ENCODE measurements around the gene POLK. TPM values are rescaled to one million over a fixed set of nuclear protein-coding genes. Genes with fewer than 3 reads are reported as not detected.

Gene POLK
- total RNA-seq, 1 donor from 2014 or later, result 62.9 TPM

DNA sequence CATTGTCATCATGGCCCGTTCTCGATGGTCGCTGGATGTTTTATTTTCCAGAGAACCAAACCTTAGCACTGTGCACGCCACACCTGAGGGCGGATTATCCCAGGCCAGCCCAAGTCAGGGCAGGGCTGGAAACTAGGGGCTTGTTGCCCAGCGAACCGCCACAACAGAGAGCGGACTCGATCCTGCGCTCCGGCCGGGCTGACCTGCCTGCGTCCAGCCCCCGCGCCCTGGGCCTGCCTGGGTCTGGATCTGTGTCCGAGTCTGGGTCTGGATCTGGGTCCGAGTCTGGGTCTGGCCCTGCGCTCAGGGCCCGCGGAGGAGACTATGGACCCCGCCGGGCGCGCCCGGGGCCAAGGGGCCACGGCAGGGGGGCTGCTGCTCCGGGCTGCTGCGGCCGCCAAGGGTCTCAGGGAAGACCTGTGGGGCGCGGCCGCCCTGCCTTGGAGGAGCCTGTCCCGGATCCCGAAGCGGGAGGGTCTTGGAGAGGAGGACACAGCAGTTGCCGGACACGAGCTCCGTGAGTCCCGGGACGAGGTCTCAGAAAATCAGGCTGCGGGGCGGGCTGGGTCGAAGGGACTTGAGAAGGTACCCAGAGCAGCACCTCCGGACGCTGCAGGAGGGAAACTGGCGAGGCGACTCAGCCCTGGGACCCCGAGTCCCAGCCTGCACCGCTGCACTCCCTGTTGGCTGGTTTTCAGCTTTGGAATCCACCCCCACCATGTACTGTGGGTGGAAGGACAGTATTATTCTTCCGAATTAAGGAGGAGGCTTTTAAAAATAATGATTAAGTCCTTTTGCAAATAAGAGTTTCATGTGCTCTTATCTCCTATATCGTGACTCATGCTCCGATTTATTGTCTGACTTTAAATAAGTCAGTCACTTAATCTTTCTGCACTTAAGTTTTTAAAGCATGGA, 99.9 kb downstream of the POLK start, which contains the start of gene ANKDD1B:
TSS of gene ANKDD1B (plus strand) at position 143 of the 915 bp plus-strand sequence. CDS start at position 325, 182 bp downstream.
- peak; percentile 55 for DNase-seq

DNA sequence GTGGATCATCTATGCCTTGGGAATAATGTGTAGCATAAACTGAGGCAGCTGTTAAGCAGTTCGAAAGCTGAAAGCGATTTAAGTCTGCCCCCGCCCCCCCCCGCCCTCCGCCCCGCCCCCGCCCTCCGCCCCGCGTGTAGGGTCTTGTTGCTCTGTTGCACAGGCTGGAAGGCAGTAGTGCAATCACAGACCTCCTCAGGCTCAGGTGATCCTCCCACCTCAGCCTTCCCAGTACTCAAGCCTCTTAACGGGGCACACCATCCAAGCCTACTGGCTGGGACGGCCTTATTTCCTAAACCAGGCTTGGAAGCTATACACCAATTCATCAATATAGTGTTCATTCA, 100.5 kb downstream of the POLK start:
- DNase-seq, result no peak

DNA sequence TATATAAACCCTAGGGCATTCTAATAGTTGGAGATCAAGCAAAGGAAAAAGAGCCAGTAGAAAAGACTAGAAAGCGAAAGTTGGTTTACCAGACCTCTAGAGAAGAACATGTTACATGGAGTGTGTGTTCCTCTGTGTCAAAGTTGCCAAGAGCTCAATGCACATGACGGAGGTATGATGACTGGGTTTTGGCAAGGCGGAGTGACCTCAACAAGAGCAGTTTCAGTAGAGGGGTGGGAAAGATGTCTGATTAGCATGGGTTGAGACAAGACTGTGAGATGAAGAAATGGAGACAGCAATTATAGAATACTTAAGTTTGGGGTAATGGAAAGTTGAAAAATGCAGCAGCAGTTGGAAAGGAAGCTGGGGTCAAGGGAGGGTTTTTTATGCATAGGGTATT, 101.2 kb downstream of the POLK start:
- no peak for DNase-seq

DNA sequence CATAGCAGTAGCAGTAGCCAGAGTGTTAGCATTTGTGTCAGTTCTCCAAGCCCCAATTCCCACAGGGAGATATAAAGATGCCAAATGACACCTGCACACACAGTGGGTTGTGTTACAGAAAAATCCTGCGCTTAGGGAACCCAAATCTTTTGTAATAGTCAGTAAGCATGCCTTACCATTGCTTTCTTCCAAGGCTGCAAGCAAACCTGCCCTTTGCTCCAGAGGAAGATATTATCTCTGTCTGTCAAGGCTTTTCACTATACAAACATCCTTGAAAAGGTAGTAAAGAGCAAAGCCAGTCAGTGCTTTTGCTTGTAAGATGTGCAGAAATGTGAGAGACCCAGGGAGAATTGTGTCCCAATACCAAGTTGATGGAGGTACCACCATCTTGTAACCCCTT, 102.5 kb downstream of the POLK start:
- no peak for DNase-seq

DNA sequence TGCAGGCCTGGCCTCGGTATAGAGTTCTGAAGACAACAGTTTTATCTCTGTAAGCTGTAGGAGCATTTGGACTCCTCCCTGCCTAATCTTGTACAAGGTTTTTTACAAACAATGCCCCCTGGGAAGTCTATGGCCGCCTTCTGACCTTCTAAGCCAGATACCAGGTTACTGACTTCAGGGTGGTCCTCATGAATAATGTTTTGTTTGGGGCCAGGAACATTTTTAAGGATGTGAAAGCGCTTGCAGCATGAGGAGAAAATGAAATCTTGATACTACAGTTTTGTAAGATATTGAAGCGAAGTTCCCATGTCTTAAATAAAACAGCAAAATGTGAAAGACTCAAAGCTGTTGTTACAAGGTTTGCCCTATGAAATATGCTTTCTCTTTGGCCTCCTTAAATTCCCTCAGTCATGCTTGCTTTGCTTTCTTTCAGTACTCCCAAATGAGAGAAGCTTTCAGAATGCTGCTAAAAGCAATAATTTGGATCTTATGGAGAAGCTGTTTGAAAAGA, 104.7 kb downstream of the POLK start:
- peak; percentile 21 for DNase-seq

DNA sequence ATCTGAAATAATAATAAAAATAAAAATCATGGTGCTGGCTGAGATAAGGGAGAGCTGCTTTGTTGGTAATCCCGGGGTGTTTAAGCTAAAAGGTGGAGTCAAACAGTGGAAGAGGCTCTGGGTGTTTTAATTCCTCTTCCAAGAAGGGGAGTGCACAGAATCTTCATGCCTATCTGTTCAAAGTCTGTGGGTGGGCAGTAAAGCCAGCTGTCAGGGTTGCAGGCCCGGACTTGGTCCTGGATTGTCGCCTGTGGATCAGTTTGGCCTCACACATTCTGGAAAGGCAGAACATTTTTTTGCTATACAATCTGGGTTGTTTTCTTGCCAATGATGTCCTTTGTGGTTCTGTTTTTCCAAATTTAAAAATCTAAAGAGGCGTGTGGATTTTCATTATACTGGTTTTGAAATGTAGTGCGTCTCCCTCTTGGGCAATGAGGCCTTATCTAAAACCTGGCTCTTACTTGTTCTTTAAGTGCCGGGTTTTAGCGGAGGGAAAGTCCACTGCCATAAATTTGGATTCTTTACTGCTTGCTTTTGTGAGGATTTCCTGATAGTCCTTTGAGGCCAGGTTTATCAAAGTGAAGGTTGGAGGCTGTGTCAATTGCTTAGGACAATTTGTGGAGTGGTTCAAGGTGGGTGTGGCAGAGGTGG, 105.4 kb downstream of the POLK start:
- peak; percentile 71 for DNase-seq

DNA sequence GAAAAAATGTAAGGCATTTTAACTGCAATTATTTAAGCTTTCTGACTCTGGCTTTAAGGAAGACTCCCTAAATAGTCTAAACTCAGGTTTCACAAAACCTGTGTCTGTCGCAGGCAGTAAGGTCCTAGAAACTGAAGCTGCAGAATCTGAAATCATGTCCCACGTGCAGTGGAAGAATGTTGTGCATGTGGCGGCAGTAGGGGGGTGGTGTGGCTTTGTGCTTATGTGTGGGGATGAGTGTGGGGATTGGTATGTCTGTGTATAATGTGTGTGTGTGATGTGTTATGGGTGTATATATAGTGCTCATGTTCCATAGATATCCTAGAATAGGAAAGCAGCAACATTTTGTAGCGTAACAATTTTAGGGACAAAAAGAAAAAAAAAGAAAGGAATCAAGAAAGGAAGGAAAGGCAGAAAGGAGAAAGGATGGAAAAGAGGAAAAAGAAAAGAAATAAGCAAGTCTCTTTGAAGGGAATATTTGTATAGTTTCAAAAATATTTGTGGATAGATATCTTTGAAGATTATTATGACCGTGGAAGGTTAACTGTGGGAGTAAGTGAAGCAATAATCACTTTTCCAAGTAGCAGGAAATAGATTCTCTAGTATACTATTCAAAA, 106.2 kb downstream of the POLK start:
- peak; percentile 22 for DNase-seq

DNA sequence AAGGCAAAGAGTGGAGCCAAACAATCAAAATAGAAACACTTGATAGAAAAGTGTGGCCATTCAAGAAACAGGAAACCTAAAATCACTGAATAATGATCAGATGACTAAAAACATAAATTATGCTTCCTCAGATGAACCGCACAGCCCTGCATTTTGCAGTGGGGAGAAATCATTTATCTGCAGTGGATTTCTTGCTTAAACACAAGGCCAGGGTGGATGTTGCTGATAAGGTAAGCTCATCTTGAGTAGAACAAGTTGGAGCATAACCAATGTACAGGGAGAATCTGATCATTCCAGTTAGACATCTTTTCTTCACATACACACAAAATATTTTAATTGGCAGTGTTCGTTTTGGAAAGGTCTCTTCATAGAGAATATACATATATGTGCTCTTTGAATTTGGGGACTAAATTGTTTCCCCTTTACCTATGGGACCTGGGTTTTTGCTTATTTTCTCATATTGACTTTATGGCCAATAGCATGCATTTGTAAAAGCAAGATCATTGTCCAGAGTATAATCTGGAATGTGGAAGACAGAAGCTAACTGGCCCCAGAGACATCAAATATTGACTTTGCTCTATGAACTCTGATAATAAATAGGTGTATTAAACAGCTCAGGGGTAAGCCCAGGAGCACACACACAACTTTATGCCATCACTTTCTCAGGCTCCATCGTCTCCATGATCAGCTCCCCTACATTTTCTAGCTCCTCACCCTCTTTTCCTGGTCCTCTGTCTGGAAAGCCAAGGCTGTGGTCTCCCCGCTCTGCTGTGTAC, 108.7 kb downstream of the POLK start:
- peak; percentile 19 for DNase-seq

DNA sequence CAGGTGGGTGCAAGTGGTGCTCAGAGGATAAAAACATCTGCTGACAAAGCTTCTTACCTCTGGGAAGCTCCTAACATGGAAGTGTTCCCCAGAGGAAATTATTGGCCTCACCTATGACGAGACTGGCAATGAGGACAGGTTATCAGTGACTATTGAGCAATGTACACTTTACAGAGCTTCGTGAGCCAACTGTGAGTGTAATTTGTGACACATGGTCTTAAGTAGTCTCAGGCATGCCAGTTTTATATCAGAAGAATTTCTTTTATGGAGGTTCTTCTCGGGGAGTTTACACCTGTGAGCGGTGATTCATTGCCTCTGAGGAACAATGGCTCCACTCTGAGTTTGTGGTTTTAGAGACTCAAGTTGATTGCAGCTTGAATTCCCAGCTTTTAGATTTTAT, 110.9 kb downstream of the POLK start:
- no peak for DNase-seq

DNA sequence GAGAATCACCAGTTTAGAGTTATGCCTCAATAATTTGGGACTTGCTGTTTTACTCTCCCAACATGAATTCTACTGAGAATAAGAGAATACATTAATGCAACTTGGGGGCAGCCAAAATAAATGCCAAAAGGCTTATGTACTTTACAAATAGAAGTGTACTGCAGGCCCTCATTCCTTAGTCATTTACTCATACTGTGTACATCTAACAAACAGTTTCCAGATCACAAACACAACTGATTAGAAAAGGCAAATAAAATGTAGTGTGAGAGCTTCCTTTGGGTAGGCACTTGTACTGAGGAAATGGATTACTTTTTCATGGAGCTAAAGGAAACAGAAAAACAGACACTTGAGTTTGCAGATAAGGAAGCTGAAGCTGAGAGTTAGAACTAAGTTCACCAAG, 112.2 kb downstream of the POLK start:
- no peak for DNase-seq

DNA sequence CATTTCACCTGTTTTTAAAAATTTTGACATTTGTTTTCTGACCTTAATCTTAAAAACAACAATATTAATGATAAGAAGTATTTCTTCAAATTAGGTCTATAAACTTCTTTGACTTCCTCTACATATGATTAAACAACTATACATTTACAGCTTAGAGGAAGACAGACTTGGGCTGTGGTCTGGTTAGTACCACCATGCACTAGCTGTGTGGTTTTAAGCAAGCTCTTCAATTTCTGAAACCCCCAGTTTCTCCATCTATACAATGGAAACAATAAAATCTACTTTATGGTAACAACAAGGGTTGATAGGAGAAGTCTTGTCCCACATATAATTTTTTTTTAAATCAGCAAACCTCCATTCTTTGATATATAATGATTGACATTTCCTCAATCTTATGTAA, 115.3 kb downstream of the POLK start:
- DNase-seq, result no peak

DNA sequence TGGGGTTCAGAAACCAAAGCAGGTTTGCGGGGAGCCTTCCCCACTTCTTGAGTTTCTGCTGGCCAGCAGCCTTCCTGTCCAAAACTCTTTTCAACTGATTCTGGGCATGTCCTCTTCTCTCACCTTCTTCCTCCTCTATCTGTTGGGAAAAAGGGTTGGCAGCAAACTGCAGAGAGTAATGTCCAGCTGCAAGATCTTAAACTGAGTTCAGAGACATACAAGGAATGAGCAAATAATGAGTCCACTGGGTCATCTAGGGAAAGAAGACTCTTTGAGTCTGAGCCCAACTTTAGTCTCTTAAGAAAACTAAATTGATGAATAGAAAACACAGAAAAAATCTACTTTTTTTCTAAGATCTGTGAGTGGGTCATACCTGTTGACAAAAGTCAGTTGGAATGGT, 116.1 kb downstream of the POLK start:
- DNase-seq, result no peak

DNA sequence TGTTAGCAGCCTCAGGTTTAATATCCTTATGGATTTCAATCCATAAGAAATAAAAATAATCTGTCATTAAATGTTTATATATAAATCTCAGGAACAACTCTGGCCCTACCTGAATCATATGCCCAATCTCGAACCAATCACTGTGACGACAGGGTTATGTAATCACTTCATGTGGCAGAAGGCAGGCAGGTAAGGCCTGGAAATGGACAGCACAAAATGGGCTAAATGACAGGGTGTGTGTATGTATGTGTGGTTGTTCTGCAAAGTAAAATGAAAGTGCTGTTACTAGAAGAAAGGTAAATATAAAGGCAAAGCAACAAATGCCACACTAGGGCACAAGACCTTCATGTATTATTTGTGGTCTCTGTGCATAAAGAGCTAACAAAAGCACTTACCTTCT, 119.2 kb downstream of the POLK start:
- DNase-seq, result no peak

DNA sequence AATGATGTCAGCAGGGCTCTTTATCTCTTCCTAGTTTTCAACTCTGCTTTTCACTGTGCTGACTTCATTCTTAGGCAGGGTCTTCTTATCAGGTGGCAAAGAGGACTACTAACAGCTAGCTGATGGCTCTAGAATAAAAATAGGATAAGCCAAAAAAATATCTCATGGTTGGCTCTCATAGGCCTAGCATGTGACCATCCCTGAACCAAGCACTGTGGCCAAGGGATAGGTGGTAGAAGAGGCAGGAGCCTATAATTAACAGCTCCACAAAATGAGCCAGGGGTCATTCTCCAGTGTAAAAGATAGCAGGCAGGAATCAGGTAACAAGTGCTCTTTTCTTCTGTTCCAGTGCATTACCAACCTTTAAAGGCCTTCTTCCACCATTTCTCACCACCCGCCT, 120.6 kb downstream of the POLK start:
- DNase-seq, result no peak

DNA sequence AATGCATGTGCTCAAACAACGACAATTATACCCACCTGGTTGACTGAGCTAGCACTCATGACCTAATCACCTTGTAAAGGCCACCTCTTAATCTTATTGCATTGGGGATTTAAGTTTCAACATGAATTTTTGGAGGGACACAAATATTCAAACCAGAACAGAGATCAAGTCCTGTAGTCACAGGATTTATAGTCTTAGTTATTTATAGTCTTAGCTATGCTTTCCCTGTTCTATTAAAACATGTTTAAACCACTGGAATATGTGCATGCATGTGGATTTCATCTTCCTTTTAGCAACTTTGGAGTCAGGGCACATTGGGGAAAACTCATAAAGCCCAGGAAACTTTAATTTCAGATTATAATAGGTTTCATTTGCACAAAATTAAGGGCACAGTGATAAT, 126.3 kb downstream of the POLK start:
- no peak for DNase-seq

DNA sequence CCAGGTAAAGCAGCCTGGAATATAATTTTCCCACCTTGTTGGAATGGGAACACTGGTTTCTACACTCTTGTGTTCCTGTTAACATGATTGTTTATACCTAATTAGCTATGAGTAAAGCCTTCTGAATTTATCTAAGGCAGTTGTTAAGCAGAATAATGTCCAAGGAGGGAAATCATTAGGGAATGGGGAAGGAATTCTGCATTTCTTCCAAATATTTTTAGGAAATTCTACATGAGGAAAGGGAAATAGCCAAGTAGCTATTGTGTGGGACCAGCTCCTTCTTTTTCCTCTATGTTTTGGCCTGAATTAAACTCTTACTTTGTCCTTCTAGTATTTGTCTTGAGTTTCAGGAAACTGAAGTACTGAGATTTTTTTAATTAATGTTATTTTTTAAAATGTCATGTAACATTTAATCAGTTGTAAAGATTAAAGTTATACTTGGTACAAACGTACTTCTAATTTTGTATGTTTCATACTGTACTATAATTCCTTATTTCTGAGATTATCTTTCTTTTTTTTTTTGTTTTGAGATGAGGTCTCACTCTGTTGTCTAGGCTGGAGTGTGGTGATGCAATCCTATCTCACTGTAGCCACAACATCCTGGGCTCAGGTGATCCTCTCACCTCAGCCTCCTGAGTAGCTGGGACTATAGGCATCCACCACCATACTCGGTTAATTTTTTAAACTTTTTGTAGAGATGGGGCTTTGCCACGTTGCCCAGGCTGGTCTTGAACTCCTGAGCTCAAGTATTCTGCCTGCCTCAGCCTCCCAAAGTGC, 128.0 kb downstream of the POLK start:
- DNase-seq, result no peak

DNA sequence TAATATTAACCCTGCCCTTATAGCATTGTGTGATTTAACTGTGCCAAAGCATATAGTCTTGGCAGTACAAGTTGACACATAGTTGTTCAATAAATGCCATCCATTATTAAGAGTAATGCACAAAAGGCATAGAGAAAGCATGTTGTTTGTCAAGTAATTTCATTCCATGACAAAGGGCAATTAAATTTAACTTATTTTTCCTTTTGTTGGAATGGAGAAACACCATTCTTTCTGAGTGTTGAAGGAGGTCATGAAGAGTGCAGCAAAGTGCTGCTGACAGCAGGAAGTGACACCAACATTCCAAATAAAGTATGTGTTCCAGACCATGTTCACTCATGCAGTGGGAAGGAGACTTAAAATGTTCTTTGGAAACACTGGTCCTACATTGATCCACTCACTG, 128.7 kb downstream of the POLK start:
- no peak for DNase-seq

DNA sequence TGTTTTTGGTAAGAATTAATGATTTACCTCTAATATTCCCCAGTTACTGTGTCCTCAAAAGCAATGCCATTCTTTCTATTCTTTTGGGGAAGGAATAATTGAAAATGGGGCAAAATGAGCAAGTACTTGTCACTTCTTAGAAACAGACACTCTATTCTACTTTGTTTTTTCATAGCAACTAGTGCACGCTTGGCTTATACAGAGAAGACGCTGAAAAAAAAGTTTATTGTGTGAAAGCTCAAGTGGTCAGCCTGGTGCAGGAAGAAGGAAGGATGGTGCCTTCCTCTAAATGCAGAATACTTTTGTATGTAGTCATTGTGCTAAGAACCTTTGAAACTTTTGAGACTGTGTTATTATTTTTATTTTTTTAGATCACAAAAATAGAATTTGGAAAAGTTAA, 129.1 kb downstream of the POLK start:
- no peak for DNase-seq

DNA sequence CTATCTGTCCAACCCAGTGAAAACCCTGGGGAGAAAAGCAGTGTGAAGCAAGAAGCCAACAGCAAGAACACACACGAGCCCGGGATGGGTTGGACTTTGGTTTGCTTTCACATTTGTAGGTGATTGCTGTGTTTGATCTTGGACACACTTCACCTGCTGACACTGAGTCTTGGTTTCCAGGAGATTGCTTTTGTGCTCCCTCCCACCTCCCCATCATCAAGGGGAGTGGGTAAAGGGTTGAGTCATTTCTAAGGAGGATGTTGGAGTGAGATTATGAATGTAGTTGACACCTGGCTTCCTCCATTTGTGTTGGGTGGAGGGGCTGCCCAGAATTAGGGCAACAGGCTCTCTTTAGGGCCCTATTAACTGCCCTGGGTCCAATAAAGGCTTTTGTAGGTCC, 137.0 kb downstream of the POLK start:
- no peak for DNase-seq
